HG03571 (cell line): ENCODE results near the gene OTOGL.
"Not testable (repeated sequence)": the region's sequence is repeated elsewhere in the genome, so short reads cannot be mapped to it uniquely, and the experiment has no call there.

ENCODE experiments used
- ATAC-seq: cut with Tn5 transposase; IDR thresholded peaks from one replicate; pipeline ENCODE4 v1.9.1; 2021; ENCODE audit not compliant: unreplicated experiment

The OTOGL gene

DNA sequence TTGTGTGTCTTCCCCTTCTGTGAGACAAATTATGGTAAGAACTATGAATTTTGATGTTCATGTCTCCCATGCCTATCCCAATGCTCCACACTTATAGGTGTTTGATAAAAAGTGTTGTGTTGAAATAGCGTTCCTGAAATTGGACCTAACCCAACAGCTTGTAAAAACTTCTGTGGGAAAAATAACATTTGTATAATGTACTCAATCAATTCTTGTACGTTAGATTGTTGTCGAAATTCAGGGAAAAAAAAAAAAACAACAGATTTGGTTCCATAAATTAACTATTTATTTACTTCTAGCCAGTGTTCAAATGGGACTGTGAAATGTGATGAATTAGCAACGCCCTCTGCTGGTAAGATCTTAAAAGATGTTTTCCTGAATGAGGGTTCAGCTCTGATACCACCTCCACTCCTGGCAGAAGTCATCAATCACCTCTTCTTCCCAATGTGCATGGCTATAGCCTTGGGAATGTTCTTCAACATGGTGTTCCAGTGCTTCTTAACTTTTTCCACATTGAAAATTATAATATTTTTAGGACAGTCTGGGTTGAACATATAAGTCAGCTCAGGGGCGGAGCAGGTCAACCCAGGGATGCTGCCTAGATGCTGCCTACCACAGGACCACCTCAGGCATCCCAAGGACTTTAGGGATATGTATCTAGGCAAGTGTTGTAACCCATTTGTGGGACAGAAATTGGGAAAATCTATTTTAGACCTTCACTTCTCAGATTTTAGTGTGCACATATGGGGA is 170.6 kb downstream of the OTOGL start:
- ATAC-seq: no peak

DNA sequence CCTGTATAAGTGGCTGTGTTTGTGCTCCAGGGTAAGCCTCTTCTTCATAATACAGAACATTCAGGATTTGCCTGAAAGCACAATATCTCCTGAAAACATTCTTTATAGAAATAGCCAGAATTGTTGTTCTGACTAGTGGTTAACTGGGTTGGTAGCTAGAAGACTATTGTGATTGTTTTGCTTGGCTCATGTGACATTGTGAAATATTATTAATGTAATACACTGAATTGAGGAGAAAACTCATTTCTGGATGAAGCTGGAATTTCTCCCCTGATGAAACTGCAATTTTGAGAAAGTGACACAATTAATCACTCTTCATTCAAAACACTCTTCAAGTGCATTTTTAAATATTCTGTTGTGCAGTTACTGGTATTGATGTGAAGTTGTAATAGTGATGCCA is 172.4 kb downstream of the OTOGL start:
- no peak for ATAC-seq

DNA sequence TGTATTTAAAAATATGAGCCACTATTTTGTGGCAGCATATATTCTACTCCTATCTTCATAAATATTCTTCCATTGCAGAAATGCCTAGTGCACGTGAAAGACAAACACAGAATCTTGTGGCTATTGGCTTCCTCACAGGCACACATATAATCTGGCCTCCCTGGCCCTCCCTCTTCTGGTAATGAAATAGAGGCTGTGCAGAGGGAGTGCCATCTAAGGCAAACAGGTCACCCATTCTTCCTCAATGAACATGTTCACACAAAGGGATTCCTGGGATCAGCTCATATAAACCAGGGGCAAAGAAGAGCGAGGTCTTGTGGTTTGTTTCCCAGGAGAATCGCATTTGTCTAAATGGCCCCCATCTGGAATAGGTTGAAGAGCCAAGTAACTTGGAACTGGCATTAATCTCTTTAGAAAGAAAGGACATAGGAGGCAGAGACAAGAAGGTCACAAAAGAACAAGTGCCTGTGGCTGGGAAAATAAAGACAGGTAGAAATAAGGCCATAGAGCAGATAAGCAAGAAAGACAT is 173.1 kb downstream of the OTOGL start:
- ATAC-seq: no peak

DNA sequence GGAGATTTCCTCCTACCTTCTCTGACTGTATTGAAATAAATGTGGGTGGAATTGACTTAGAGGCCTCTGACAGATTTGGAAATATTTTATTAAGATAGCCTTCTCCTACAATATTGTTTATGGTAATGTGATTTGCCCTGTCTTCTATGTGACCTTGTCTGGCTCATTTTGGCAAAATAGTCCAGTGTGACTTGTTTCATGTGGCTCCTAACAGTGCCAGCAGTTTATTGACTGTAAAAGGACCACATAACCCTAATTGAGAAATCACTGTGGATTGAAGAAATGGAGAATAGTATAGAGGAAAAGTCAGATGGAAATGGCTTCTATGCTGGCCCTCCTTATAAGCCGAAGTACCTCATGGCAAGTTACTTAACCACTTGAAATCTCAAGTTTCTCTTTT is 173.8 kb downstream of the OTOGL start:
- no peak for ATAC-seq

DNA sequence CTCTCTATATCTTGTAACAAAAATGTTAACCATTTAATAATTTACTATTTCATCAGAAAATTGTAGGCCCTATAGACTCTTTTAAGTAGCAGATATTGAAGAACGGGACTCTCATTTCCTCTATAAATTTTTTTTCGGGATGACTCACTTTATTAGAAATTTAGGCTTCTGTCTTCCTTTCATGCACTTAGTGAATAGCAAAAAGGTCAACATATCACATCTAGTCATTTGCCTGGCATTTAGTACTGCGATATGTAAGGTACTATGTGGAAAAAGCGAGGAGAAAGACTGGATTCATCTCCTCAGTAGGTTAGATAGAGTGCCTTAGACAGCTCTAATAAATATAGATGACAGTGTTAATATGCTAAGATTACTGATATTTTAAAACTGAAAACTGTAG is 178.4 kb downstream of the OTOGL start:
- no peak for ATAC-seq

DNA sequence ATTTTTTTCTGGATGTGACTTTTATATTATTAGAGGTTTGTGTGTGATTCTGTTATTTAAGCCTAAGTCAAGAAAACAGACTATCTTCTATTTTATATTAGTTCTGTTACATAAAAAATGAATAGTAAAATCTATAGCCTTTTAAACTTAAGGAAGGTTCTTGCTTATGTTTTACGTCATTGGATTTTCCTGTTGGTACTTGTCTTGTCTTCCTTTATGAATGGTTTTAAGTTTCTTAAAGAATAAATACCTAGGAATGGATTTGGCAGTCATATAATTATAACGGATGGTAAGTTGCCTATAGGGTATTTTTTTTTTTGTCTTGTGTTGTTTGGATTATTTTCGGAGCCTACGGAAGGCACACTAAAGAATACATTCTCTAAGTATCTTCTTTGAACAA is 182.9 kb downstream of the OTOGL start:
- no peak for ATAC-seq

DNA sequence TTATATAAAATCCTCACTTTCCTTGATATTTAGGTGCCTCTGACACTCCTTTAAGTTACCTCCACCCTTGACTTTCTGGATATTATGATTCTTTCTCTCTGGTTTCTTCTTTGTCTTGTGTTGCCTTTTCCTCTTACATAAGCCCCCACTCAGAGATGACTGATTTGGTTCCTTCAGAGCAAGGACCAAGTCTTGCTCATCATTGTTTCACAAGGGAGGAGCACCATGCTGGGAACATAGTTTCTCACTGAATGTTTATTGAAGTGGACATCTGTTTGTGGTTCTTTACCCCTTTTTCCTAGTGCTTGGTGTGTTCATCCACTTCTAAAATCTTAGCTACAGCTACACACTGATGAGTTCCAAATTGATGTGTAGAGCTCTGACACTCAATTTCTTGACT is 183.4 kb downstream of the OTOGL start:
- ATAC-seq: no peak

DNA sequence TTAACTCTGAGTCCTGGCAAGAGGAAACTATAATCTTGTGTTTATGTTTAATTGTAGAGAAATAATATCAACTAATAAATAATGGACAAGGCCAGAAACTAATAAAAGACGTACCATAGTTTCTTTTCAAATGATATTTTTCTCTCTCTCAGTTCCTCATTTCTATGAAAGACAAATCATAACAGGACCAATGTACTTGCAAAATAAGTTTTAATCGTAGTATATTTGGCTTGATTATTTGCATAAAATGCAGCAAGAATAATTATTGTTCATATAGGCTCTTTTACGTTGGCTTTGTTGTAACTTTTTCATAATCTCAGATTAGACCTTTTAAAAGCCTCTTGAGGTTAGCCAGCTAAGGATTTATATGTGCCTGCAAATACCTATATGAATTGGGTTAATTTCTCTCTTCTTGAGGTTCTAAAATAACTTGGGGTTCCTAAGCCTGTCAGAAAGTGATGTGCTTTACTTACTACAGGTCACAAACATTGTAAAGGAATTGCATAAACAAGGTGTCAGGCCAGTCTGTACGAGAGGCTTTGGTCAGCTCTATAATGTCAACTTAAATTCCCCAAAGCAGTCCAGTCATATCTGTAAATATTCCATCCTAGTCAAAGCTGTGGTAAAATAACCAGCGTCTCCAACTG is 191.9 kb downstream of the OTOGL start:
- peak; percentile 46 for ATAC-seq

DNA sequence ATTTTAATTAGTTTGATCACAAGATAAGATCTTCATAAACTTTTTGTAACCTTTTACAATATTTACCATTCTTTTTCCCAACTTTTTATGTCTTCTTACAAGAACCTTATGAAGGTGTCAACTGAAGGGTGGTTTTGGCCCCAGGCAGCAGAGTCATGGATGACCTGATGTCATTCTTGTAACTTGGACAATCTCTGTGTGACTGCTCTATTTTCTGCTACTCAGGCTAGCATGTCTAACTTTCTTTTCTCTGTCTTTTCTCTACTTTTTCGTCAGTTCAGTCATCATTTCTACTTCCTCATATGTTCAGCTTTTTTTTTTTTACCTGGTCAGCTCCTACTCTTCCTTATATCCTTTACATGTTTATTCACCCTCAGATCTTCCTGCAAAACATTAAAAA is 194.0 kb downstream of the OTOGL start:
- ATAC-seq: no peak

DNA sequence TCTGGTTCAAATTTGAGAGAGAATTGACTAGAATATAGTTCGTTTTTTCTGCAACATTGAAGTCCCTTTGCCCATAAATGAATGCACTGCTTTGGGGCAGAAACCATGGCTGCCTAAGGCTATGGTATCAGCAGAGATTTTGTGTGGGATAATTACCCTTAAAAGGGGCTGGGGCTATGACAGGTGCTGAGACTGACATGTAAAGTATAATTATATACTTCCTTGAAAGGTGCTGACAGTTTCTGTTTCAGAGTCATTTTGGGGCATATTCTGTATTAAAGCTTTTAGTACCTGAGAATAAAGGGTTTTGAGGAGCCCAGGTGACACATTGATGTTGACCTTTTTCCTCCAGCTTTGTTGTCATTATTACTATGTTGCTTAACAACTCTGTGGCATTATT is 194.4 kb downstream of the OTOGL start:
- no peak for ATAC-seq

DNA sequence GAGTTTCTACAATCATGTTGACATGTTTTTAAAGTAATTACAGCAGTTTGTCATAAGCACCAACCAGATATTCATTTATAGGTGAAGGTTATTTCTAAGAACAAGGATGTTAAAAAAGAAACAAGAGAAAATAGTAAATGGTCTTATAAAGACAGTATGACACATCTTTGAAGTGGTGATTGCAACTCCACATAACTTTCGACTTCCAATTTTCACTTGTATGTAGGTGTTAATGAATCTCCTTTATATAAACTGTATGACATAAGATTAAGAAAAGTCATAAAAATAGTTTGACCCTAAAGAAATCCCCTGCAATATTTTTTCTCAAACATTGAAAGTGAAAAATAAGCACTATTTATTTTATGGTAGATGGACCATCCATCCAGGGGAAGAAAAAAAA is 199.9 kb downstream of the OTOGL start:
- ATAC-seq: no peak

DNA sequence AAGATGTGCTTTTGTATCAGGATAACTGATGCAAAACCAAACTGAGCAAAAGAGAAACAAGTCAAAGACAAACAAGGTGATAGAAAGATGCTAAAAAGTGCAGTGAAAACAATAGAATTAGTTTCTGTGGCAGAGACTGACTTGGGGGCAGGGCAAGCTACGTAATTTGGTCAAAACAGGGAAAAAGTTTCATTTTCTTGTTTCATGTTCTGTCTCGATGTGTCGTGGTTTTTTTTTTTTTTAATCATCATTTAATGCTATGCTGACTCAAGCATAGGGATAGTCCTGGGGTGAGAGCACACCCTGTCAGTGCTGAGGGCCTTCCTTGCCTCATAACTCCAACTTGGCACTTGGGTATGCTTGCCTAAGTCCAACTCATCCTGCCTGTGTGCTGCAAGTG is 200.6 kb downstream of the OTOGL start:
- peak; percentile 65 for ATAC-seq

DNA sequence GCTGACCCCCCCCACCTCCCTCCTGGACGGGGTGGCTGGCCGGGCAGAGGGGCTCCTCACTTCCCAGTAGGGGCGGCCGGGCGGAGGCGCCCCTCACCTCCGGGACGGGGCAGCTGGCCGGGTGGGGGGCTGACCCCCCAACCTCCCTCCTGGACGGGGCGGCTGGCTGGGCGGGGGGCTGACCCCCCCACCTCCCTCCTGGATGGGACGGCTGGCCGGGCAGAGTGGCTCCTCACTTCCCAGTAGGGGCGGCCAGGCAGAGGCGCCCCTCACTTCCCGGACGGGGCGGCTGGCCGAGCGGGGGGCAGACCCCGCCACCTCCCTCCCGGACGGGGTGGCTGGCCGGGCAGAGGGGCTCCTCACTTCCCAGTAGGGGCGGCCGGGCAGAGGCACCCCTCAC is 208.1 kb downstream of the OTOGL start:
- not testable (repeated sequence) for ATAC-seq

DNA sequence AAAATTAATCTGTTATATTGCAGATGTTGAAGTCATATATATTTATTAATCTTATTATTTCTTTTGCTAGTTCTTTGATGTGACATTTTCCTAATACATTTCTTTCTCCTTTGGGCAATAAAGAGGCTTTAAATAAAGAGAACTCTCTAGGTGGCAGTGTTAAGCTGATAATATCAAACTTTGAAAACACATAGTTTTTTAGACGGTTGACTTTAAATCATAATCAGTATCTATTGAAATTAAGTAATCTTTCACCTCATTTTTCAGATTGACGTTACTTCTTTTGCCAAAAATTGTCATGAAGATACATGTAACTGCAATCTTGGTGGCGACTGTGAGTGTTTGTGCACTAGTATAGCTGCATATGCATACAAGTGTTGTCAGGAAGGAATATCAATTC is 213.9 kb downstream of the OTOGL start:
- no peak for ATAC-seq

DNA sequence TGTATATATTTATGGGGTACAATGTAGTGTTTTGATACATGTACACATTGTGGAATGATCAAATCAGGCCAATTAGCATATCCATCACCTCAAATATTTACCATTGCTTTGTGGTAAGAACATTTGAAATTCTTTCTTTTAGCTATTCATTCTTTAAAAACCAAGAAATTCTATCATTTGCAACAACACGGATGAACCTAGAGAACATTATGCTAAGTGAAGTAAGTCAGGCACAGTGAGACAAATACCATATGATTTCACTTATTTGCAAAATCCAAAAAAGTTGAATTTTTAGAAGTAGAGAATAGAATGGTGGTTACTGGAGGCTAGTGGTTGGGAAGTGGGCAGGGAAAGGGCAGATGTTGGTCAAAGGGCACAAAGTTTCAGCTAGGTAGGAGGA is 215.4 kb downstream of the OTOGL start:
- no peak for ATAC-seq

DNA sequence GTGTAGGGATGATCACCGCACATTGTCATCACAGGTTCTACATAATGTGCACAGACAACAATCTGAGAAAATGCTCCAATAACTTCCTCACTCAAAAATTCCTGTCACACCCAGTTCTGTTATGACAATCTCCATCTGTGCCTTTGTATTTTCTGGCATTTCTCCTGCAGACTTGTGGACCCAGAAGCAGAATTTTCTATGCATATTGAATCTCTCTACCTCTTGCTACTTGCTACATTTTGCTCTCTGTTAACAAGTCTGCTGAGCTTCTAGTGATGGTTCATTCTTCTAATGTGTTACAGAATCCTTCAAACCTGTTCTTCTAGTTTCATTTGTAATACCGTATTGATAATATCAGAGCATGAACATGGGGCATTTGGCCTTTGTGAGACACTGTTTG is 216.9 kb downstream of the OTOGL start:
- ATAC-seq: no peak

DNA sequence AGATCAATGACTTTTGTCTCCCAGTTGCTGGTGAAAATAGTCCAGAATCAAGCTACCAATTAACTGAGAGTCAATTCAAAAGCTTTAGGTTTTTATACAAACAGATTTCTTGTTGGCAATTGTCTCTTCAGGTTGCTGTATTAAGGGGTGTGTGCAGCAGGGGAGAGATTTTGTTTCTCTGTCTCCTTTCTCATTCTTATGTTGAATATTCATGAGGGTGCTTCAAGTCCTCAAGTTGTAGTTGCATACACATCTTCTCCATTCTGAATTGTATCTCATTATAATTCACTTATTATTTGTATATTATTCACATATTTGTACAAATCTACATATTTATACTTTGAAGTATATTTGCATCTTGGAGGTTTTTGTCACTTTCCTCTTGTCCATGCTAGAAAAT is 218.0 kb downstream of the OTOGL start:
- no peak for ATAC-seq

DNA sequence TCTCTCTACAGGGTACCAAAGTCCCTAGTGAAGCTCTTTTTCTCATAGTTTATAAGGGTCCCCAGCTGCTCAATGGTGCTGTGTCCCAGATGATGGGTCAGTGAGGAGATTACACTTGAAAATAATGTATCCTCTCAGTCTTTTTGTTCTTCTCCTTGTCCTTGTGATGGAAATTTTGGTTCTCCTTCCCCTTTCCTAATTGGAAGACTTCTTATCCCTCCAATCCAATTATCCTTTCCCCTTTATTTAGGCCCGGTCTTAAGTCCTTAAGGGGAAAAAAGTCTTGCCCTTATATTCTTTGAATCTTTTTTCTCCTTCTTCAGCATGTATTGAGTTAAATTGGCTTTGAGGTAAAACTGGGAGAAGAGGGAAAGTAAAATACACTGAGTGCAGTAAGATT is 218.6 kb downstream of the OTOGL start:
- ATAC-seq: no peak

DNA sequence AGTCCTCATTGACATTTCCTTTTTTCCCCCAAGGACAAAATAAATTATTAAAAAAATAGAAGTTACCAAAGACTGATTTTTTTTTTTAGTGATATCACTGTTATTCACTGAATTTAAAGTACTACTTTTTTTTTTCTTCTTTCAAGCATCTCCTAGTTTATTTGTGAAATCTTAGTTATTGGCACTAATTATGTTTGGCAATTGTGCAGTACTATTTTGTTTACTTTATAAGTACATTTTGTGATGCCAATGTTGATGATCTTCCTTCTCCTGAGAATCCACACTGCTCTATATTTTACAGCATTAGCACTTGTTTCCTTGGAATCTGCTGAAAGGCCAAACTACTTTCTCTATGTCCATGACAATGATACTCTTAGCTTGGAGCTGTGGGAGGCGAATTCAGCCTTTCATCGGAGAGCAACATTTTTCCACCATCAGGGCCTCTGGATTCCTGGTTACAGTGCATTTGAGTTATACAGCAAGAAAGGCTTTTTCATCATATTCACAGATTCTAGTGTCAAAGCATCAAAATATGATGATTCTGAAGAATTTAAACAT is 220.9 kb downstream of the OTOGL start:
- ATAC-seq: no peak

DNA sequence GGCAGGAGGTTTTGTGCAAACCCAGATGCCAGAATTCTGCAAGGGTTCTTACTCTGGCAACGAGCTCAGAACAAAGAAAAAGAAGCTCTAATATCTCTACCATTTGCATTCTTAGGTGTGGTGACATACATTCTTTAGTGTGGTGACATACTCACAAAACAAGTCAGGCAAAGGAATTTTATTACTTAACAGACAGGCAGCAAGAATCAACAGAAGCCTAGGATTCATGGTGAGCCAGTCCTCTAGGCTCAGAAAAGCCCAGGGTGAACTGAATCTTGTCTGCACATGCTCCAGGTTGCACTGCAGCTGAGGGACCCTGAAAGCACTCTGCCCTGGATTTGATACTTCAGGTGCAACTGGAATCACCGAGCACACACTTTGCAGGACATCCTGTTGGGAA is 222.3 kb downstream of the OTOGL start:
- ATAC-seq: no peak

DNA sequence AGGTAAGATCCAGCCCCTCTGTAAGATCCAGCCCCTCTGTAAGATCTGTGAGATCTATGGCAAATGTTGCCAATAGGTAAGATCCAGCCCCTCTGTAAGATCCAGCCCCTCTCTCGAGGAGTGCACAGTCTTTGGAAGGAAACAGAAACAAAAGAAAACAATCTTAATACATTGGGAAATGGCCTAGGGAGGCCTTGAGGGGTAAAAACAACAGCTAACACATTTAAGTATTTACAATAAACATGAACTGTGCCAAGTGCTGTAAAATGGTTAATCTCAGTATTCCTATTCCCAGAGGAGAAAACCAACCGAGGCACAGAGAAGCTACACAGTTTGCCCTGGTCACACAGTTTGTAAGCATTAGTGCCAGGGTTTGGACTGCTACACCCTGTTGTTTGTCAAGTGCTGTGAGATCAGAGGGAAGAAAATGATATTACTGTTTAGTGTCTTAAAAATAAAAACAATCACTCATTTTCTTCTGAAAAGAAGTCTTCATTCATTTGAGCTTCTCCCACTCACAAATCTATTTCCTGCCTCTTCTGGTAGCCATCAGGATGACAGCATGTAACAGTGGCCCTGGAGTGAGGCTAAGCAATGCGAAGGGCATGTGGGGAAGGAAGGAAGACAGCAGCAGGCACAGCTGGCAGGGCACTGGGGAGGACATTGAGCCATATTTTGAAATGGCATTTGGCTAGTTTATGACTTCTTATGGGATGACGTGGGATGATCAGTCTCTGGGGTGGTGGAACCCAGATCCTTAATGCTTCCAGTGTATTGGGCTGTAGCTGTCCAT is 226.0 kb downstream of the OTOGL start:
- ATAC-seq: no peak

DNA sequence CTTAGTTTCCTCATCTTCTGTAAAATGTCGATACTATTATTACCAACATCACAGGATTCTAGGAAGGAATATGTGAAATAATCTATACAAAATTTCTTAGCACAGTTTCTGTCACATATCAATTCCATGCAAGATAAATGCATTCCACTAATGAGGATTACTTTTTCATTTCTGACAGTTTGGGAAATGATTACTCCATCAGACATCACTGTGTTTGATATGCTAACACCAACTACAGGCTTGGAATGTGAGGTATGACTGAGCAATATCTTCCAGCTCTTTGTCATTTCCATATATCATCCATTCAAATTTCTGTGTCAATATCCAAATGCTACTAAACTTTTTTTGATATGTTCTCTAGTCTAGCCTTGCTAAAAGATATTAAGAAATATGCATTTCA is 233.5 kb downstream of the OTOGL start:
- no peak for ATAC-seq
